HG02623 (cell line): ENCODE results near the gene ZCCHC24.
A peak's percentile ranks its signal among the peaks of the same experiment; 100 is the strongest.
"Not testable (repeated sequence)": the region's sequence is repeated elsewhere in the genome, so short reads cannot be mapped to it uniquely, and the experiment has no call there.

ENCODE experiments used
- ATAC-seq: cut with Tn5 transposase; IDR thresholded peaks from one replicate; pipeline ENCODE4 v1.9.1; 2021; ENCODE audit warnings: moderate library complexity; ENCODE audit not compliant: unreplicated experiment

ZCCHC24 gene

DNA sequence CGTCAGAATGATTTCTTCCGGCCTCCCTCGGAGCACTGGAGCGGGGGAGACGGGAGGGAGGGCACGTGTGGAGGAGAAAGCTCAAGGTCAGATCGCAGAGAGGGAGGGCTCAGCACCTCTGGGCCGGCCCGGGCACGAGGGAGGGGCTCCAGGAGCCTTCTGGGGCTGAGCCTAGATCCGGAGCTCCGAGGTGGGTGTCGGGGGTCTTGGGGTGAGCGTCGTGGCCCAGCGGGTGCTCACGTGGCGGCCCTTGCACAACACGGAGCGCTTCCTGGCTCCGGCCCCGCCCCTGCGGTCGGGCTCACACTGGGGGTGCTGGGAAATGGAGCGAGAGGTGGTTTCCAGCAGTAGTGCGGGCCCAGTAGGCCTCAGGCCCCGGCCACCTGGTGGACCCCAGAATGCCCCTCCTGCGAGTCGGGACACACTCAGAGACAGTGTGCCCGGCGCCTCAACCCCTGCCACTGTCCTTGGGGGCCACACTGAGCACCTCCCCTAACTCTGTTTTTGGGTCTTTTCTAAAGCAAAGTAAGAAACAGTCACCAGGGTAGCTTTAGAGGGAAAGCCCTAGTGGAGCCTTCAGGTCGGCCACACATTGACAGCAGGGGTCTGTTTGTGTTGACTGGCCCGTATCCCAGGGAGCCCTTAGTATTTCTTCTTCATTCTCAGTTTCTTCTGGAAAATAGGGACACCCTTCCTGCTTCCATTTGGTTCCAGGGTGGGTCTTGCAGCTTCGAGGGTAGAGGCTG lies 97.4 kb downstream of the ZCCHC24 start:
- peak; percentile 54 for ATAC-seq

- ATAC-seq: peak; percentile 80
Observed at GRCh38 chr10:79347226-79347893, 98.1 kb downstream of the ZCCHC24 start, which contains the start of gene PPIF. Gene PPIF (plus strand): TSS chr10:79347469. CDS start chr10:79347549, 80 bp downstream.

DNA sequence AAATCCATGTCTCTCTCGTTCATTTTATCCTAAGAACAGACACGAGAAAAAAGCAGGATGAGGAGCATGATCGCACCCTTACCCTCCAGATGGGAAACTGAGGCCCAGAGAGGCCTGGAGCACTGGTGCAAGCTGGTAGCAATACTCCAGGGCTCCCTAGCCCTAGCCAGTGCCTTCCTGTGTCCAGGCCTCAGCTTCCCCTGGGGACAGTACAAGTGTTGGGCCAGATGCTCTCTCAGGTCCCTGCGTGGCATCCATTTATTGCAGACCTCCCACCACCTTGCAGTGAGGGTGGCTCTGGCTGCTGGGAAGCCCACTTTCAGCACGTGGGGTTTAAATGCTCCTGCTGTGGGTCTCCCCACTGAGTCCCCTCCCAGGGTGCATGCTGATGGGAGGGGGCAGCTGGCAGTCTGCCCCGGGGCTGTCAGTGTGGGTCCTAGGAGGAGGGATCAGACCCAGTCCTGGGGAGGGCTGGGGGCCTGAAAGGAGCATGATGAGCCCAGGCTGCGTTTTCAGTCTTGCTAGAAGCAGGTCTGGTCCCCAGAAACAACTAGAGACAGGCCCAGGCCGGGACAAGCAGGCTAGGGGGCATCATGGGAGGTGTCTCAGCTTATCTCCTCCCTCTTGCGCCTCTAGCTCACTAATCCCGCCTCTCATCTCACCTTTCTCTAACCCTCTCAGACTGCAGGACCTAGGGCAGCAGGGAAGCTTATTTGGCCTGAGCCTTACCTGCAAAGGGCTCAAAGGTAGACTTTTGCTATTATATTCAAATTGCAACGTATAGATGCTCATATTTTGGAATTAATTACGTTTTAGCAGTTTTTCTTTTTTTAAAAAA lies 98.8 kb downstream of the ZCCHC24 start:
- no peak for ATAC-seq

GRCh38 chr10:79346012-79346340 lies 99.4 kb downstream of the ZCCHC24 start:
- ATAC-seq: no peak

DNA sequence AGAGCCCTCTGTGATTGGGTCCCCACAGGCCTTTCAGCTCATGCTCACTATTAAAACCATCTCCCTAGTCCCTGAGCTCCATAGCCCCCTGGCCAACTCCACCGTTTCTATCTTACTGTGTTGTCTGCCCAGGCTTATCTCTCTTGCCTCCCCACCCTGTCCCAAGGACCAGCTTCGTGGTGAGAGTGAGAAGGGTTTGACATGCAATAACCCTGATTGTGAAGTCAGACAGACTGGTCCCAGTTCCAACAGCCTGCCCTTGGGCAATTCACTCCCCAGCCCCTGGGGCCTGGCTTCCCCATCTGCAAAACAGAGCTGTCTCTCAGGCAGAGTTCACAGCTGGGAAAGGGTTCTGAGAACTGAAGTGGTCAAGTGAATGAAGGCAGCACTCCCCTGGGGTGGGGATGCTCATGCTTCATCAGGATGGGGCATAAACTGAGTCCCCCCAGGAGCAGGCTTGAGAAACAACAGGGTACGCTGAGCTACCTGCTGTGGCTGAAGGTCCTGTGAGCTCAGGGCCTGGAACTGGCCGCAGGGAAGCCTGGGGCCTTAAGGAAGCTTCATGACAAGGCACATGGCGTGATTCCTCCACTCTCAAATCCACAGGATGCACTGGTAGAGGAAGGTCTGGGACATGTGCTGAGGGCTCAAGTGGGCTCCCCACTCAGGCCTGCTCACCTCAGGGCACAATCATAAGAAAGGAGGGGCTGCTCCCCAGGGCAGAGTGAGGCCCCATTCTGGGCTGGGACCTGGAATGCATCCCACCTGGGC lies 100.0 kb downstream of the ZCCHC24 start:
- ATAC-seq: no peak

GRCh38 chr10:79344502-79345195 lies 100.8 kb downstream of the ZCCHC24 start:
- ATAC-seq: no peak

GRCh38 chr10:79342811-79343561 lies 102.4 kb downstream of the ZCCHC24 start:
- no peak for ATAC-seq

DNA sequence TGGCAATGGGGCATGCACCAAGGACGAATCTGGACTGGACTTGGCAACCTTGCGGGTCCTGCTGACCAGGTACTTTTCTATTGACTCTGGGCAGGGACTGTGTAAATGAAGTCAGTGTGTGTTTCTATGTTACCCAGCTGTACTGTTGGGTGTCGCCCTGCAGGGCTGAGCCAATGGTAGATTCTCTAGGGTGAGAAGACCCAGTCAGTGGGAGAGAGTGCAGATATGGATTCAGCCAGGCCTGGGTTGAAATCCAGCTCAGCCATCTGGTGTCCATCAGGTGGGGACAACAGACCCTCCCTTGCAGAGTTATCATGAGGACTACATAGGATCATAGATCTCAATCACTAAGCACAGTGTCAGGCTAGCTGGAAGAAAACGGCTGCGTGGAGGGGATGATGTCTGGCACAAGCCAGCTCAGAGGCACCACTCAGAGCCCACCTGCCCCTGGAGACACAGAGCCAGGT lies 103.1 kb downstream of the ZCCHC24 start:
- no peak for ATAC-seq

DNA sequence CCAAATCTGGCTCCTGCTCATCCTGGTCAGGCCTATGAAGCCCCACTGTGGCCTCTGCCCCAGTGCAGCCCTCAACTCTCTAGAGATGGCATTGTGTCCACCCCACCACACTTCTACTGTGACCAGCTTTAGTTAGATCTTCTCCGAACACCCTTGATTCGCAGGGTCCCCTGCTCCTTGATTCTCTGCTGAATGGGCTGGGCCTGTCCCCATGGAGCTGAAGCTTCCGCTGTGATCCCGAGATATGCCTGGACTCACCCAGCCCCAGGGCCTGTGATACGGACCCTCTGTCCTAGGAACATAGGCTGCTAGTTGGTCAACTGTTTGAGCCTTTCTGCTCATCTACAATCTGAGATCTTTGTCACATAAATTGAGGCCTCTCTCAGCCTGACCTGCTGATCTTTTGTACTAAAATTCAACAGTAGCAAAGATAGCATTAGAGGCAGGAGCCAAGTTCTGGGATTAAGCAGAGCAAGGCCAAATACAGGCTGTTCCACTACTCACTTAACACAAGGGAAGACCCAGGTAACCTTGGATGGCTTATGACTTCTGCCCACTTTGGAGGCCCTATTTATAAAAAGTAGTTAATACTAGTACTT lies 104.7 kb downstream of the ZCCHC24 start:
- ATAC-seq: no peak

DNA sequence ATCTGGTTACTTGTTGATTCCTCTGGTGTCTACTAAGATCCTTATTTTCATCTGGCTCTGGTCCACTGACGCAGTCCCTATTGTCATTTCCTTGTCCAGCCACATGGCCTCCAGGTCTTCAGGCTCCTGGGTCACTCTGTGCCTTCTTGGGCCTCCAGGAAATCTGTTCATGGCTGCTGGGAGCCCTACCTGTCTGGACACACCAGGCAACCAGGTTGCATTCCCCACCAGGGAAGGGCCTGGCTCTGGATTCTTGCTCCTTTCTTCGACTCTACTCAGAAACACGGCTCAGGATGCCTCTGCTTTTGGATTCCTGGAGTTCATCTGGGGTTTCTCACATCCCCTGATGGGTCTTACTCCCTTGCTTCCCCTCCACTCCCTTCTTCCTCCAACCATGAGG lies 106.2 kb downstream of the ZCCHC24 start:
- ATAC-seq: no peak

DNA sequence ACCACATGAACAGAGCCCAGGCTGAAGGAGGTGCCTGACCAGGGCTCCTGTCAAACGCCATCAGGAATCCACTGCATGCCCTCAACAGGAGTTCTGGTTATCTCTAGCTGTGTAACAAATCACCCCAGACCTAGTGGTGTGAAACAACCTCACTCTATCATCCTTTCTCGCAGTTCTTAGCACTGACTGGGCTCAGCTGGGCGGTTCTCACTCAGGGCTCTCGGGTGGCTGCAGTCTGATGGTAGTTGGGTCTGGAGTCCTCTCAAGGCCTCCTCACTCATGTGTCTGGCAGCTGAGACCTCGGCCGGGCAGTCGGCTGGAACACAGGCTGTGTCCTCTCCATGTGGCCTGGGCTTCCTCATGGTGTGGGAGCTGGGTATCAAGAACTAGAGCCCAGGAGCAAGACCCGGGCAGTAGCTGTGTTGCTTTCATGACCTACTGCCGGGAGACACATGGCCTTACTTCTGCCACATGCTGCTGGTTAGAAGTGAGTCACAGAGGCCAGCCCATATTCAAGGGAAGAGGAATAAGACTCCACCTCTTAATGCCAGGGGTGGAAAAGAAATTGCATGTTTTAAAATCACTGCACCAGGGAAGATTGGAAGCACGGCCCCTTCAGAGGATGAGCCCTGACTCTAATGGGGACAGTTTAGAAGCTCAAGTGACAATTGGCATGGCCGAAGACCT lies 107.5 kb downstream of the ZCCHC24 start:
- not testable (repeated sequence) for ATAC-seq

DNA sequence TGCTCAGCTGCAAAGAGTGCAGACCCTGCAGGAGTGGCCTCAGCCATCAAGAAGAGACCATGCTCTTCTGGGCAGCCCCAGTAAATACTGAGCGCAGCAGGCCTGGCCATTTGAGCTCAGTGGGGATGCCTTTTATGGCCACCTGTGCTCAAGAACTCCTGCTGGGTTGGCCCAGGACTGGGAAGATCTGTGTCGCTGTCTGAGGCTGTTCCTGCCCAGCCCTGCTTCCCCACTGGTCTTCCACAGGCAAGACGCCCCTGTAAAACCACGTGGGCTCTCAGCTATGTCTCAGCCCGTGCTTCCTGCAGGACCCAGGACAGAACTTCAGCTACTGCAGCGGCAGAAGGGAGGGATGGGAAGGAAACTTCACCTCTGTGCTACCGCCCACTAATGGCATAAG lies 108.7 kb downstream of the ZCCHC24 start:
- no peak for ATAC-seq

GRCh38 chr10:79336276-79336675 lies 109.1 kb downstream of the ZCCHC24 start:
- no peak for ATAC-seq

GRCh38 chr10:79335470-79336235 lies 109.8 kb downstream of the ZCCHC24 start:
- ATAC-seq: no peak

DNA sequence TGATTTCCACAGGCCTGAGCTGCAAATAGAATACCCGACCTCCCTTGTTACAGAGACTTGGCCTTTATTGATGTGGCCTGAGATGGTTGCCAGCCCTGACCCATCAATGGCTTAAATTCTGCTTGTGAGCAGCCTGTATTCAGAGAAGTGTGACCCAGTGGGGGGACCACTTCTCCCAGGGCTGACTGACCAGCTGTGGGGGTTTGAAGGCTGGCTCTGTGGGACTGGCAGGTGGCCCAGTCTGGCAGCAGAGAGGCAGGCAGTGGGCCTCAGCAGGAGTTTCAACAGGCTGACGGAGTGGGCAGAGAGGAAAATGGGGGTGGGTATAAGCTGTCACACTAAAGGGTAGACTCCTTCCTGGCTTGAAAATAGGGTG lies 110.3 kb downstream of the ZCCHC24 start:
- ATAC-seq: no peak

DNA sequence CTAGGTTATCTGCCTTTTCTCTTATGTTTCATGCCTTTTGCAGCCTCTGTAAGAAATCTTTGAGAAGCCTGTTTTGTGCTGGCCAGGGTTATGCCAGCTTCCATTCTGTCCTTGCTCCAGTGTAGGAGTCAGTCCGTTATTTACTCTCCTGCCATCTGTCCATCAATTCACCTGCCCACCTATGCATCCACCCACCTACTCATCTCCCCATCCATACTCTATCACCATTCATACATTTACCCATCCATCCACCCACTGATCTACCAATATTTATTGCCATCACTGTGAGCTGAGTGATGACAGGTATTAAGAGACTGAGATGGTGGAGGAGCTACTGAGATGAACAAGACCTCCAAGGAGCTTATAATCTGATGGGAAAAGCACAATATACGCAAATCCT lies 110.9 kb downstream of the ZCCHC24 start:
- no peak for ATAC-seq

- no peak for ATAC-seq
Observed at GRCh38 chr10:79333513-79333912, 111.9 kb downstream of the ZCCHC24 start.
